Right hindlimb (tissue), 1 donor: ENCODE measurements around the gene VWDE.

Experiments
- DNase-seq: peaks from one replicate; pipeline ENCODE4 v3.0.0-alpha.2; 2018

Gene VWDE

DNA sequence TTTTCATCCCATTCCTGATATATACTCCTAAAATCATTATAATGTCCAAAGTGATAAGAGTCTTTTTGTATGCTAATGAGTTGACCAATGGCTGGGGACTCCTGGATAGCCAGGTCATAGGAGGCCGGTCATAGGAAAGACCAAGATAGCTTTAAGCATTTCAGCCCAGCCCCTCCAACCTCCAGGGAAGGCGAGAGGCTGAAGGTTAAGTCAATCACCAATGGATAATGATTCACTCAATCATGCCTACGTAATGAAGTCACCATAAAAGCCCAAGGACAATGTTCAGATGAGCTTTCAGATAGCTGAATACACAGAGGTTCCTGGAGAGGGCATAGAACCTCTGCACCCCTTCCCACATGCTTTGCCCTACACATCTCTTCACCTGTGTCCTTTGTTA lies 75.7 kb downstream of the VWDE start:
- no peak for DNase-seq

DNA sequence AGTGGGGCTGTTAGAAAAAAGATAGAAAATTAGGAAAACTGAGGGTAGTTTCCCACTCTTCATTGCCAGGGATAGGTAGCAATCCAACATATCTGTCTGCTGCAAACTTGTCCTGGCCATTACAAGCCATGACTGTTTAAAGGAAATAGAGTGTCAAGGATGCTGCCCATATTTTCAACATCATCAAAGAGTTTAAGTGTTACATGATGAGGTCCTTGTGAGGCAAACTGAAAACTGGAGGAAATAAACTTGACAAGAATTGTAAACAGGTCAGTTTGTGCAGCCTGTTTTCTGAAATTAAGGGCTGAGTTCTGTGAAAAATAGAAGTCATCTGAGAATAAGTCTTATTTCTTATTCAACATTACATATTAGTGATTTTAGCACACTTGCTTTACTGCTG lies 78.0 kb downstream of the VWDE start:
- DNase-seq: no peak

- DNase-seq: no peak
These were observed 80.2 kb downstream of the VWDE start for GRCh38 chr7:12323415-12323814.

DNA sequence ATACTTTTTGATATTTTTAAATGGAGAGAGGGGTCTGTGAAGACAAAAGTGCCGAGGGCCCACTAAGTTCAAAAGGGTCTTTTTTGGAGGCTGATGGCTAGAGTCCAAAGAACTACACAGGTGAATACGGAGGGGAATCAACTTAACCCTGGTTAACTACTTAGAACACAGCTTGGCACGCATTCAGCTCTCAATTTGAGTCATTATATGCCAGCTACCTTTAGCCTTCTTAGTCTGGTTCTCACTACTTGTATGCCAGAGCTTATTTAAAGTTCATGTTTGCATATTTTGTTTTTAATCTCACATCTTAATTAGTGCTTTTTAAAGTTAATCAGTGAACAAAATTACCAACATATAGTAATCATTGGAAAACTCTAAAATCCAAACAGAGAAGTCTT lies 80.8 kb downstream of the VWDE start:
- no peak for DNase-seq

DNA sequence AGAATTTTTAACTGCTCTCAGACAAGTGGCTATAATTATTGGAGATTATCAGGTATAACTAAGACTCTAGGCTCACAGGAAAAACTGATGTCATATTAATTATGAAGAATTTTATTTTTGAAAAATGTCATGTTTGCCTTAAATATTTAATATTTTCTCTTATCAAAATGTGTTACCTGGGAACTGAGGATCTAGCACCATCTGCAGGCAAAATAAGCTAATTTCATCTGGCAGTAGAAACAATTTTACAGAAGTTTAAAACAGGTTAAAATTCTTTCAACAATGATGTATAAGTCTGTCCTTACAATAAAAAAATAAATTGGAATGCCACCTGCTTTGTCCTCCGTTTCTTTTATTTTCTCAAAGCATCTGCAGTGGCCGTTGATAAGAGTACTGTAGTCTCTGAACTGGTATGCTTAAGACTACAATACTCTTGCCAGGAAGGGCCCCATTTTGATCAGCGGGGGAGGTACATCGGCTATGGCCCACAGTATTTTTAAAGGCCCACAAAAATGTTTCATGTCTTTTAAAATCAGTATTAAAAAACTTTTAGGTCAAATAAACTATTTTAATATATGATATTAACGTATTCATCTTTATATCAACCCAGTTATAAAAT lies 81.3 kb downstream of the VWDE start:
- no peak for DNase-seq

DNA sequence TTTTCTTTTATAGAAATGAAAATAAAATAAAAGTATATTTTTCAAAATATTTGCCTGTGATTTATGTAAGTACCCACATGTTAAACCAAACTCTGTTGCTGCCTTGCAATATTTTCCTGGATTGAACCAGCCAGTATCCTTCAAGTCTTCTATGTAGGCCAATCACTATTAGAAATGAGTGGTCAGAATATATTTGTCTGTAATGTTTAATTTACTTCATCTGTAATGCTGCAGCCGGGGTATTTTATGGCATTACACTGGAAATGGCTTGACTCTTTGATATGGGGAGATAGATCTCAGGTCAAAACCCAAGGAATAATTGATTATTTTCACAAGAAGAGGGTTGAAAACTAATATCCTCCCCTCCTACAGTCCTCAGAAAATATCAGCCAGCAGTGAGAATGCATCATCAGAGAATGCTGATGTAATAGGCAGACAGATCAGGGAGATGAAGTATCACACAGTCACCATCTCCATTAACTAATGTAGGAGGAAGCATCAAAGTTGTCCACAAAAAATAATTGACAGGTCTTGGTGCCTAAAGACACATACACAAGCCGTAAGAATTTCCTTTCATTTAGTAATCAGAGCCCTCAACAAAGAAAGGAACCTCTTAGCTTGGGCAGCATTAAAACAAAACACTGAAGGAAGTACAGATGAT lies 82.5 kb downstream of the VWDE start:
- DNase-seq: no peak

DNA sequence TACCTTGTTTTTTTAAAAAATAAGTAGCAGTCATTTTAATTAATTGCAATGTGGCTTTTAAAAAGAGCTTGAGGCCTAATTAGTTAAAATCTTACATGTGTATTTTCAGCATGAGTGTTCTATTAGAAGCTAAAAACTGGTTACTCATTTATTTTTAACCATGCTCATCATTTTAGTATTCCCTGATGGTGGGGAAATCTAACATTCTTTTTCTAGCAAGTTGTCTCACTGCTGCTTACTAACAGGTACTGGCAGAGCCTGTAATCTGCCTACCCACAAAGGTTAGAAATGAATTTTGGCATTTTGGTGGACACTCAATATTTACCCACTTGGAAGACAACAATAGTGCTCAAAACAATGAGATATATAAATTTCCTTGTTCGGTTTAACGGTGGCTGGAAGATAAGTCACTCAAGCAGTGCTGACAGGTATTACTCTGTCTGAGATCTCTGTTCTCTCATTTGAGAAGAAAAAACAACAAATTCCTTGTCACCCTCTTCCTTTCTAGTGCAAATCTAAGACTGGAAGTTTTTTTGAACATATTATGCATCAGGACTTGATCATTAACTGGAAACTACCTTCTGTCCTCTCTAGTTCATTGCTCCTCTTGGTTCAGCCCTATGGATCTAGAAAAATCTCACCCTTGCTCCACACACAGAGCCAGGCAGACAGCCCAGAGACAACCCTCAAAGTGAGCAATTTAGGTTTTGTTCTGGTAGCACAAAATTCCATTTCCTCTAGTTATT lies 83.3 kb downstream of the VWDE start:
- no peak for DNase-seq

- DNase-seq: no peak
These were observed 86.0 kb downstream of the VWDE start for GRCh38 chr7:12317675-12318074.

DNA sequence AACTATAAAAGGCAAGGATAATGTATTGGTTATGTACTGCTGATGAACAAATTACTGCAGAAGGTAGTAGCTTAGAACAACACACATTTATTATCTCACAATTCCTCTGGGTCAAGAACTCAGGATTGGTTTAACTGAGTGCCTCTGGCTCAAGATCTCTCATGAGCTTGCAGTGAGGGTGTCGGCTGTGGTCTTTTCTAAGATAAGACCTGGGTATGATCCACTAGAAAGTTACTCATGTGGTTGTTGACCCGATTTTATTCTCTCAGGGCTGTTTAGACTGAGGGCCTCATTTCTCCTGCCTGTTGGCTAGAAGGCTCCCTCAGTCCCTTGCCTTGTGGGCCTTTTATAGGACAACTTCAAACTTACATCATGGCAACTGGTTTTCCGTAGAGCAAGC lies 86.7 kb downstream of the VWDE start:
- DNase-seq: no peak

DNA sequence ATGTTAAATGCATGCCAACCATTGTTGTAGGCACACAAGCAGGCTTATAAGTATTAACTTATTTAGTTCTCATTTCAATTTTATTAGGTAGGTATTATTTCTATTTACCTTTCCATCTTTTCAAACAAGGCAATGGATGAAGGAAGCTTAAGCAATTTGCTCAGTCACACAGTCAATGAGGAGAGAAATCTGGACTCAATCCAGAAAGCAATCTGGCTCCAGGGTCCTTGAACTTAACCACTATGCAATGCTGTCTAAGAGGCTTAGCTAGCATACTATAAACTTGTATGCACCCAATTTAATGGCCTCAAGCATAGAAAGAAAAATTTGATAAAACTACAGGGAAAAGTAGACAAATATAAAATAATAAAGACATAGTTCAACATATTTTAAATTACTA lies 88.6 kb downstream of the VWDE start:
- no peak for DNase-seq

- no peak for DNase-seq
These were observed 89.5 kb downstream of the VWDE start for GRCh38 chr7:12314199-12314598.

DNA sequence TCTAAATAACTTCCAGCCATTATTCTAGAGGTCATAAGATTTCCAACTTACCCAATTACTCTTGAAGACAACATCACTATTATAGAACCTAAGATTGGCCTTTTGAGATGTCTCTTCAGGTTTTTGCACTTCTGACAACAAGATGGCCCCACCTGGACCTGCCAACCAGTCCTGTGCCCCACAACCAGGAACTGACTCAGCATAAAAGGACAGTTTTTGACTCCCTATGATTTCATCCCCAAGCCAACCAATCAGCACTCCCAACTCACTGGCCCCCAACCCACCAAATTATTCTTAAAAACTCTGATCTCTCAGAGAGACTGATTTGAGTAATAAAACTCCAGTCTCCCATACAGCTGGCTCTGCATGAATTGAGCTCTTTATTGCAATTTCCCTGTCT lies 98.2 kb downstream of the VWDE start:
- DNase-seq: no peak

DNA sequence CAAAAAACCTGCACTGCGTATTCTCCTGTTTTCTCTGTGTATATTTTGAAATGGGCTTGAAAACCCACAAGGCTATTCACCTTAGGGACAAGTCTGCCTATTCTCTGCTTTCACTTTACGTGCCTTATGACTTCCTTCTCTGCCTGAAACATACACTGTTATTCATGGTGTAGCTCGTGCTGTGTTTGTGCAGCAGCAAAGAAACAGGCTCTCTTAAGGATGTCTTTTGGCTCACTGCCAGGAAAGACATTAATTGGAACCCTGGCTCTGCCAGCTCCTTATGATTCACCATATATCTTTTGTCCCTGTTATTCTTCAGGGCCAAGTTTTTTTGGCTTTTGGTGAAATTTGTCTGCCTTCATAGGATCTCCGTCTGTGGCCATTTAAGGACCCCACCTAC lies 100.2 kb downstream of the VWDE start:
- no peak for DNase-seq

DNA sequence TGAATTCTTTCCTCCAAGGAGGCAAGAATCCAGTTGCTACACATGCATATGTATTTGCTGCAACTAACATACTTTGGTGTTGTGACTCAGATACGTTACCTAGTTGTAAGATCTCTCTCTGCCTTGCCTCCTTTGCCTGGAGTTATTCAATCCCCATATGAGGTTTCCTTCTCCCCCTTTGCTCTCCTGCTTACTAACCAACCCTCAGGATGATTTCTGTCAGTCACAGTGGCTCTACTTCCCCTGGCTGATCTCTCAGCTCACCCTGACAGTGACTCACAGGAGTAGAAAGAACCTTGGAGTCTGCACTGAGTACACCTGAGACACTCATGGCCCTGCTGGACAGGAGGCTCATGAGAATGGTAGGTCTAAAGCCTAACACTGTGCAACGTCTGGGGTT lies 100.6 kb downstream of the VWDE start:
- DNase-seq: no peak

GRCh38 chr7:12300415-12300814 lies 103.2 kb downstream of the VWDE start:
- DNase-seq: no peak

- no peak for DNase-seq
These were observed 104.3 kb downstream of the VWDE start for GRCh38 chr7:12299367-12299766.

- no peak for DNase-seq
These were observed 106.2 kb downstream of the VWDE start for GRCh38 chr7:12297283-12298108.

GRCh38 chr7:12296051-12296570 lies 107.6 kb downstream of the VWDE start:
- DNase-seq: no peak

GRCh38 chr7:12294701-12295100 lies 109.0 kb downstream of the VWDE start:
- DNase-seq: no peak

- DNase-seq: no peak
These were observed 111.8 kb downstream of the VWDE start for GRCh38 chr7:12291870-12292269.

DNA sequence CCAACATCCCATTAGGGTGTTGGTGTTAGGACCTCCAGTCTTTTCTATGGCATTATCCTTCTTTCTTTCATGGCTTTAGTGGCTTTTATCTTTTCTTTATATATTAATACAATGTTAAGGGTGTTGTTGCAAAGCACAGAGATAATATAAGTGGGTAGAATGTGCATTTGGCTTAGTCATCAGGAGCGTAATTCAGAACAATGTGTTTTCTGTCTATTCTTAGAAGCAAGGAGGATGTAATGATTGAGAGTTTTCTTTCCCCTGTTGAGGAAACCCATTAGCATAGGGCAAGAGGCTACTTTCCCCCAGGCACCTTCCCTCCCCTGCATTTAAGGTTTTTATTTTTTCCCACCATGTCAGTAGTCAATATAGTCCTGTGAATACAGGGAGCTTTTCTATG lies 112.9 kb downstream of the VWDE start:
- DNase-seq: no peak

DNA sequence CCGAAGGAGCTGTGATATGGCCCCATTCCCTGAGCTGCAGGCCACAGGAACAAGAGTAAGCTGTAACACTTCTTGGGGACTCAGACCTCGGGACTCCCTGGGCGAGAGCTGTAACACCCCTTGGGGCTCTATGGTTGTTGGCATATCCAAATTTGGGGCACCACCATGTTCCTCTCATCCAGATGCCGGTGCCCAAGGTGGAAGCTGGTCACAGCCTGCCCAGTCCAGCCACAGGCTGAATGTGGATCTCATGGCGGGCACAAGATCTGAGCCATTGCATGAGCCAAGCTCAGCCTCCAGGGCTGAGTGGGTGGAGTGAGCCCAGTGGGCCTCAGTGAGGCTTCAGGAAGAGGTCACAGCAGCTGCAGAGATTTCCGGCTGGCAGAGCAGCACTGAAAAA lies 113.7 kb downstream of the VWDE start:
- no peak for DNase-seq

DNA sequence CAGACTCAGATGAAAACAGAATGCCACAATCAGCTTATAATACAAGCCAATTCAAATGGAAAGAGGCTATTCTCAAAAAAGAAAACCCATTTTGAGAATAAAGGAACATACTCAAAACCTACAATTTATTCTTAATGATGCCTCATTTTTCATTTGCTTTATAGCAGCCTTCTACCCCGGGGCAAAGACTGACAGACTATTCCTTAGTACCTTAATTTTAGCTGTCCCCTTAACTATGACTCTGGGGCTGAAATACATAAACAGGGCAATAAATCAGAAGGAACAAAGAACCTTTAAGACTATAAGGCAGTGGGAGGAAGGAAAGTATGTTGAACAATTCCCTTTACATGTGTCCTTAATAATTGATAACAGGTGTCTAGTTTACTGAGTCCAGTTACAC lies 115.8 kb downstream of the VWDE start:
- DNase-seq: no peak
